Cardiac muscle cell (in vitro differentiated cells and primary cell): ENCODE measurements around the gene LYPD6B. TPM values are rescaled to one million over a fixed set of nuclear protein-coding genes. Genes with fewer than 3 reads are reported as not detected.

Source experiments
- DNase-seq, 2 donors: peaks; one replicate each; pipeline versions ENCODE4 v3.0.0 to v3.0.0-alpha.2; 2010 to 2017; ENCODE audit warnings: low read depth in 1 of 2, low spot score in 1 of 2
- H3K27ac ChIP-seq: fragments of 200-600 bp; sonication (generic); 2 replicates; pipeline ENCODE4 v1.5.1; 2016
- H3K27me3 ChIP-seq: fragments of 200-600 bp; sonication (generic); 2 replicates; pipeline ENCODE4 v1.6.0; 2016; ENCODE audit warnings: control low read depth
- H3K36me3 ChIP-seq: fragments of 200-600 bp; sonication (generic); 2 replicates; pipeline ENCODE4 v1.5.1; 2016; ENCODE audit warnings: control low read depth
- H3K4me1 ChIP-seq: fragments of 200-600 bp; sonication (generic); 2 replicates; pipeline ENCODE4 v1.8.1; 2017; ENCODE audit warnings: low read depth, mild to moderate bottlenecking, mixed run types
- H3K4me3 ChIP-seq: fragments of 200-600 bp; sonication (generic); 2 replicates; pipeline ENCODE4 v1.5.1; 2016; ENCODE audit warnings: mild to moderate bottlenecking
- H3K9me3 ChIP-seq: fragments of 200-600 bp; sonication (generic); 2 replicates; pipeline ENCODE4 v1.5.1; 2017; ENCODE audit warnings: low read depth, mild to moderate bottlenecking, control low read depth
- CTCF ChIP-seq: IDR thresholded peaks from 2 replicates; pipeline ENCODE4 v1.5.1; 2012; ENCODE audit warnings: low read depth, mild to moderate bottlenecking, low read length
- polyA plus RNA-seq: library from polyadenylated mRNA; unstranded; fragments of >200 nt; fragmentation: Nextera tagmentation; extraction: Ambion mirVana; gene quantifications from 2 replicates; pipeline ENCODE4 v1.2.1, GENCODE V29; 2016
- total RNA-seq: library from RNA; depleted of rRNA; stranded (reverse); fragments of >200 nt; gene quantifications from 2 replicates; pipeline ENCODE4 v1.2.3, GENCODE V29; 2016

LYPD6B gene
- total and polyA plus RNA-seq, 2 experiments from 2014 or later: 1.6 to 5.7 TPM

- no peak for TF ChIP-seq CTCF
- Histone ChIP-seq H3K4me1 (peaks cover 9% of the 10 kb centered on the region), H3K9me3 (no peaks in the 10 kb centered on the region), H3K36me3 (no peaks in the 10 kb centered on the region), H3K27me3 (no peaks in the 10 kb centered on the region), H3K4me3 (no peak overlapping the region), H3K27ac (no peak overlapping the region)
- no peak for DNase-seq
Measured at GRCh38 chr2:148994341-148994740, 44.2 kb upstream of the LYPD6B start.

GRCh38 chr2:148996805-148997204, 41.7 kb upstream of the LYPD6B start:
- Histone ChIP-seq H3K4me3 (no peak overlapping the region), H3K4me1 (peaks cover 9% of the 10 kb centered on the region), H3K27me3 (no peaks in the 10 kb centered on the region), H3K9me3 (no peaks in the 10 kb centered on the region), H3K27ac (no peak overlapping the region), H3K36me3 (no peaks in the 10 kb centered on the region)
- no peak for DNase-seq
- no peak for TF ChIP-seq CTCF

GRCh38 chr2:148998165-148998830, 40.2 kb upstream of the LYPD6B start:
- no peaks in the 10 kb centered on the region for H3K36me3 ChIP-seq
- no peak overlapping the region for H3K4me3 ChIP-seq
- no peak for TF ChIP-seq CTCF
- DNase-seq: no peak
- H3K27ac ChIP-seq: no peak overlapping the region
- H3K27me3 ChIP-seq: no peaks in the 10 kb centered on the region
- H3K9me3 ChIP-seq: no peaks in the 10 kb centered on the region
- peaks cover 9% of the 10 kb centered on the region for H3K4me1 ChIP-seq

- TF ChIP-seq CTCF: no peak
- no peak for DNase-seq
- Histone ChIP-seq H3K4me1 (peaks cover 9% of the 10 kb centered on the region), H3K36me3 (no peaks in the 10 kb centered on the region), H3K4me3 (no peak overlapping the region), H3K27me3 (no peaks in the 10 kb centered on the region), H3K9me3 (no peaks in the 10 kb centered on the region), H3K27ac (no peak overlapping the region)
Measured at GRCh38 chr2:148998831-148999200, 39.7 kb upstream of the LYPD6B start.

- H3K27me3 ChIP-seq: no peaks in the 10 kb centered on the region
- H3K4me3 ChIP-seq: no peak overlapping the region
- H3K27ac ChIP-seq: no peak overlapping the region
- no peak for TF ChIP-seq CTCF
- DNase-seq: no peak
- peaks cover 9% of the 10 kb centered on the region for H3K4me1 ChIP-seq
- H3K36me3 ChIP-seq: no peaks in the 10 kb centered on the region
- no peaks in the 10 kb centered on the region for H3K9me3 ChIP-seq
Measured at GRCh38 chr2:148999451-148999921, 39.0 kb upstream of the LYPD6B start.
